OCI-LY3 (cell line): ENCODE data around the gene OPN3.

ENCODE experiments used
- CTCF ChIP-seq: fragments of 200-600, 300-600 bp; sonication (generic); IDR thresholded peaks from 2 replicates; pipeline ENCODE4 v1.5.1; 2014; ENCODE audit warnings: antibody characterized with exemption, low read length, low read depth
- EZH2phosphoT487 ChIP-seq: fragments of 200-600 bp; shearing (Covaris generic); IDR thresholded peaks from 2 replicates; pipeline ENCODE4 v1.6.1; 2018; ENCODE audit warnings: antibody characterized with exemption, mixed run types, low read depth

GRCh38 chr1:241606544-241606943 lies 33.6 kb downstream of the OPN3 start:
- TF ChIP-seq CTCF (no peak), EZH2phosphoT487 (no peak)
